IPS-15b (cell line): Measurements from ENCODE around the gene WDR33.

ENCODE experiments used
- H3K27me3 ChIP-seq: one replicate; pipeline ENCODE4 v1.6.1; 2013; ENCODE audit warnings: low read length; ENCODE audit not compliant: control insufficient read depth, insufficient read depth
- H3K36me3 ChIP-seq: one replicate; pipeline ENCODE4 v1.6.1; 2013; ENCODE audit warnings: low read length; ENCODE audit not compliant: control insufficient read depth, insufficient read depth
- H3K4me1 ChIP-seq: one replicate; pipeline ENCODE4 v1.6.1; 2013; ENCODE audit warnings: mild to moderate bottlenecking, low read length; ENCODE audit not compliant: control insufficient read depth, insufficient read depth
- H3K4me3 ChIP-seq: one replicate; pipeline ENCODE4 v1.5.1; 2013; ENCODE audit warnings: low read depth, low read length
- H3K9ac ChIP-seq: one replicate; pipeline ENCODE4 v1.6.1; 2013; ENCODE audit warnings: low read depth, mild to moderate bottlenecking, low read length
- H3K9me3 ChIP-seq: one replicate; pipeline ENCODE4 v1.6.1; 2013; ENCODE audit warnings: mild to moderate bottlenecking, low read length; ENCODE audit not compliant: control insufficient read depth, insufficient read depth

WDR33 gene

DNA sequence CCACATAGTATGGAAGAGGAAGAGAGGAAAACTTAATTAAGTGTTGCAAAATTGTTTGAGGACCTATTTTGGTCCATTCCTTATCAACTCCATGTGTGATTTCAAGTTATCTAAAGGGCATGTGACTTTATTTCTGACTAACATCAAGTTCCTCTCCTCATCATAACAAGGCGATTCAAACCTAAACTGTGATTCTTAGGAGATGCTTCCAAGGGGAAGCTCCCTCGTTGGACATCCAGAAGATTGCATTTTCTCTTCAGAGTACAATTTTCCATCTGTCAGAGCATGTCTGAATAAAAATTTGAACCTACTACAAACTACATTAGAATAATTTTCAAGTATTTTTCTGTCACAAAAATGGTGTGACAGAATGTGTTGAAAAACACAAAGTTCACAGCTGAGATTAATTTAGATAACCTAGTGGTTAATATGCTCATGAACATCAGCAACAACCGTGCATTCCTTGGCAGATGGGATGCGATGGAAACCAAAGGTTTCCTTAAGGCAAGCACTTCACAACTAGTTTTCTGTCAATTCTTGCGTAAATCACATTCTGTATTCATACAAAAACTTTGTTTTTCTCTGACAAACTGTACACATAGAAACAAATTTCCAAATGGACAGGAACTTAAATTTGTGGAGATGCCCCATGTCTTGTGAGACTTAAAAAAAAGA, 105.4 kb downstream of the WDR33 start:
- H3K9me3 ChIP-seq, result no peaks in the 10 kb centered on the region
- H3K36me3 ChIP-seq, result peaks cover 33% of the 10 kb centered on the region
- no peaks in the 10 kb centered on the region for H3K27me3 ChIP-seq
- no peak overlapping the region for H3K4me3 ChIP-seq
- peaks cover 7% of the 10 kb centered on the region for H3K4me1 ChIP-seq
- no peak overlapping the region for H3K9ac ChIP-seq

DNA sequence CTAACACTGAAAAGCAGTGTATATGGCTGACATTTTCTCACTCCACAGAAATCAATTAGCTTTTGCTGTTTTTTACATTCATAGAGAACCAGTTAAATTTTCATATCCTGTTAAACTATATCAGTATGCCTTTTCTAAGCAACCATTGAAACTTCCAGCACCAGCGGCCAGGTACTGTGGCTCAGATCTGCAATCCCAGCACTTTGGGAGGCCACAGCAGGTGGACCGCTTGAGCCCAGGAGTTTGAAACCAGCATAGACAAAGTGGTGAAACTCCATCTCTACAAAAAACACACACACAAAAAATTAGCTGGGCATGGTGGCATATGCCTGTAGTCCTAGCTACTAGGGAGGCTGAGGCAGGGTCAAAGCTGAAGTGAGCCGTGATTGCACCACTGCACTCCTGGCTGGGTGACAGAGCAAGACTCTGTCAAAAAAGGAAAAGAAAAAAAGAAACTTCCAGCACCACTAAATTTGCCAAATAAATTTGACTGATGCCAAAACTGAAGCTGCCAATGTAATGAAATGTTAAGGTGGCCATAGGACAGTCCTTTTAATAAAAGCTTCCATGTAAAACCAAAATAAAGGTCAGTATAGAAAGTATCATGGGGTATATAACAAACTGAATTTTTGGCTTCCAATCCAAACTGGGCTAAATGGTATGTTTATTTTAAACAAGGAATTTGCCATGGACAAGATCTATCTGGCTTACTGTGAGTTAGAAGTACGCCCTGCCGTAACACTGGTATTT, 106.2 kb downstream of the WDR33 start:
- no peaks in the 10 kb centered on the region for H3K9me3 ChIP-seq
- H3K36me3 ChIP-seq, result peaks cover 30% of the 10 kb centered on the region
- H3K4me3 ChIP-seq, result no peak overlapping the region
- H3K4me1 ChIP-seq, result peaks cover 7% of the 10 kb centered on the region
- no peak overlapping the region for H3K9ac ChIP-seq
- no peaks in the 10 kb centered on the region for H3K27me3 ChIP-seq

DNA sequence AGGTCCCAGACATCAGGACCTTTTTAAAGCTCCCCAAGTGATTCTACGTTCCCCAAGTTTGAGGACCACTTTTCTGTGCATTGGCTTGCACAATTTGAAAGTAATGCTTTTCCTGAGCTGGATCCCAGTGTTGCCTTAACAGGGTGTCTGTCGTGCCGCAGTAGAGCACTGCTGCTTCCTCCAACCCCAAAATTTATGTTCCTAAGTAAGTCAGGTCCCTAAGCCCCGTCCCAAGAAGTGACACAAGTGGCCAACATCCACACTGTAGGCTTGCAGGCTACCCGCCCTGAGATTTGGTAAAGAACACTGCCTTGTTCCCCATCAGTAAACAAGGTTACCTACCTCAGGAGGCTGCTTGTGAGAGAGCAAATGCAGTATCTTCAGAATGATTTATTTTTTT, 107.7 kb downstream of the WDR33 start:
- H3K4me3 ChIP-seq, result no peak overlapping the region
- H3K9ac ChIP-seq, result no peak overlapping the region
- peaks cover 23% of the 10 kb centered on the region for H3K36me3 ChIP-seq

DNA sequence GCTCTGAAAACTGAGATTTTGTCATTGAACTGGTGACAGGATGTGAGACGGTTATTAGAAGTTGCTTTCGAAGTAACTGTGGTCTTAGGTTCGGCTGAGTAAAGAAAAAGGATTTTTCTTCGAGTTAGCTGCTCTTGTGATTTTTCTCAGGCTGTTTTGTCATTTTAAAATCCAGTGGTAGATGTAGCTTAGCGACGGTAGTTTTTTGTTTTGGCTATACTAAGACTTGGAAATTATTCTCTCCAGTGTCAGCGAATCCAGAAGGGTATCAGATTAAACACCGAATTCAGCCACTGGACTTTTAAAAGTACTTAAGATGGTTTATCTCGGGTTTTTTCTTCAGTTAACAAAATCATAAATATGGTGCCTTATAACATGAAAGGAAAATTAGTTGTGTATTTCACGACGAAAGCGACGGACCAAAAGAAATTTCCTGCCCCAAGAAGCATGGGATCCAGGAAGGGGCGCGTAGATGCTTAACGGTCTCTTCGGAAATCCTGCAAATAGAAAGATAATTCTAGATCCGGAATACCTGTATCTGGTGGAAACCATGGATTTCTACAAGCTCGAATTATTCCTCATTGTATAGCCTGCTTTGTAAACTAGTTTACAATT, 108.5 kb downstream of the WDR33 start:
- Histone ChIP-seq H3K4me1 (peaks cover 12% of the 10 kb centered on the region), H3K27me3 (peaks cover 3% of the 10 kb centered on the region), H3K36me3 (peaks cover 17% of the 10 kb centered on the region), H3K9me3 (no peaks in the 10 kb centered on the region), H3K9ac (peak overlapping the region; percentile 79), H3K4me3 (peak overlapping the region; percentile 91)

More for the DNA sequence above, 107.7 kb downstream of the WDR33 start:
- H3K4me1 ChIP-seq, result peaks cover 12% of the 10 kb centered on the region
- H3K27me3 ChIP-seq, result peaks cover 3% of the 10 kb centered on the region
- H3K9me3 ChIP-seq, result no peaks in the 10 kb centered on the region

DNA sequence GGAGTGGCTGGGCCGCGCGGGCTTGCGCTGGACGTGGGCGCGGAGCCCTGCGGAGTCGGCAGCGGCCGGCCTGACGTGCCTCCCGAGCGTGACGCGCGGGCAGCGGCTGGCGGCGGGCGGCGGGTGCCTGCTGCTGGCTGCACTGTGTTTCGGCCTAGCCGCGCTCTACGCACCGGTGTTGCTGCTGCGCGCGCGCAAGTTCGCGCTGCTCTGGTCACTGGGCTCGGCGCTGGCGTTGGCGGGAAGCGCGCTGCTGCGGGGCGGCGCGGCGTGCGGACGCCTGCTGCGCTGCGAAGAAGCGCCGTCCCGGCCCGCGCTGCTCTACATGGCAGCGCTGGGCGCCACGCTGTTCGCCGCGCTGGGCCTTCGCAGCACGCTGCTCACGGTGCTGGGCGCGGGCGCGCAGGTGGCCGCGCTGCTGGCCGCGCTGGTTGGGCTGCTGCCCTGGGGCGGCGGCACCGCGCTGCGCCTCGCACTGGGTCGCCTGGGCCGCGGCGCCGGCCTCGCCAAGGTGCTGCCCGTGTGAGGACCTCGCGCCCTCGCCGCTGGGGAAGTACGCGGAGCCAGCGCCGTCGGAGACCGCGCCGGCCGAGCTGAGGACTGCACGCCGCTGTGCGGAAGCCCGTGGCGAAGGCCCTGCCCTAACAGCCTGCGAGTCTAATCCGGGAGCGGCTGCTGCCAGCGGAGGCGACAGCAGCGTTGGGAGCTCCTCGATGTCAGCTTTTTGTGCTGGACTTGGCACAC, 109.1 kb downstream of the WDR33 start:
- peak overlapping the region; percentile 79 for H3K9ac ChIP-seq
- peaks cover 12% of the 10 kb centered on the region for H3K4me1 ChIP-seq
- no peaks in the 10 kb centered on the region for H3K9me3 ChIP-seq
- peak overlapping the region; percentile 91 for H3K4me3 ChIP-seq
- H3K36me3 ChIP-seq, result peaks cover 17% of the 10 kb centered on the region
- peaks cover 3% of the 10 kb centered on the region for H3K27me3 ChIP-seq

DNA sequence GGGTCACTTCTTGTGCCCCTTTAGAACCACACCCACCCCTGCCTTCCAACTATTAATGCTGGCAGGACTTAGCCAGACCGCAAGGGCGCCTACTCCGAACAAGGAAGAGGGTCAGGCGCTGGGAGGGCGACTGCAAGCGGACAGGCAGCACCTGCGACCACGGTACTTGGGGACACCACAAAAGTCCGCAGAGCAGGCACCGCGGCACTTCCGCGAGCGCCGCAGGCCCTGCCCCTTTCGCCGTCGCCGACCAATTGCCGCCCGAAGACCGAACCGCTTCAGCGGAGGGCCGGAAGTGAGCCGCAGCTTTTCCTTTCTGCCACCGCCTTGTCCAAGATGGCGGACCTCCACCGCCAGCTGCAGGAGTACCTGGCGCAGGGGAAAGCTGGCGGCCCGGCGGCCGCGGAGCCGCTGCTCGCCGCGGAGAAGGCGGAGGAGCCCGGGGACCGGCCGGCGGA, 109.7 kb downstream of the WDR33 start, which contains the start of gene SFT2D3:
SFT2D3 (plus strand) TSS at position 305 of the 458 bp plus-strand sequence; CDS start at position 337, 32 bp downstream.
- H3K27me3 ChIP-seq, result peaks cover 3% of the 10 kb centered on the region
- peaks cover 12% of the 10 kb centered on the region for H3K4me1 ChIP-seq
- no peaks in the 10 kb centered on the region for H3K9me3 ChIP-seq
- H3K36me3 ChIP-seq, result peaks cover 12% of the 10 kb centered on the region
- peak within 1 kb of the TSS; percentile 91 for H3K4me3 ChIP-seq
- peak within 1 kb of the TSS; percentile 90 for H3K9ac ChIP-seq

DNA sequence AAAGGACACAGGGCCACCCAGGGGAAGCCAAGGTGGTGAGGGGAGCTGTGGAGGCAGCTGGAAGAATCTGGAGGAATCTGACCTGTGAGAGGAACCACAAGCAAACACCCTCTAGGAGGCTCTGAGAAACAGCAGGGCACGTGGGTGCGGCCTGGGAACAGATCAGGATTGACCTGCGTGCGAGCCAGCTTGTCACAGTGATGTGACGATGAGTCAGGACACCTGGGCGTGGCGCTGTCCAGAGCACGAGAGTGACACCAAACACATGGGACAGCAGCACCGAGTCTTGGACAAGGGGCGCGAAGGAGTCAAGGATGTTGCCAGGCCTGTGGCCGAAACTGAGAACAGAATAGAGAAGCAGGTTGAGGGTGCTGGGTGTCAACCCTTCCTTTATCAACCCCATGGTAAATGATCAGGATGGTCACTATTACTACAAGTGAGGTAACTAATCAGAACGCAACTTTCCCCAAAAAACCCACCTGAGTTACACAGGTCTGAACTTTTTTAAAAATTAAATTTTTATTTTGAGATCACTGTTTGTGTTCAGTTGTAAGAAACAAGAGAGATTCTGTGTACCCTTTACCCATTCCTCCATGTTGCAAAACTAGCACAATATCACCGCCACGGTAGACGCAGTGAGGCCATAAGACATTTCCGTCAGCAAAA, 110.3 kb downstream of the WDR33 start:
- H3K9ac ChIP-seq, result peak overlapping the region; percentile 90

DNA sequence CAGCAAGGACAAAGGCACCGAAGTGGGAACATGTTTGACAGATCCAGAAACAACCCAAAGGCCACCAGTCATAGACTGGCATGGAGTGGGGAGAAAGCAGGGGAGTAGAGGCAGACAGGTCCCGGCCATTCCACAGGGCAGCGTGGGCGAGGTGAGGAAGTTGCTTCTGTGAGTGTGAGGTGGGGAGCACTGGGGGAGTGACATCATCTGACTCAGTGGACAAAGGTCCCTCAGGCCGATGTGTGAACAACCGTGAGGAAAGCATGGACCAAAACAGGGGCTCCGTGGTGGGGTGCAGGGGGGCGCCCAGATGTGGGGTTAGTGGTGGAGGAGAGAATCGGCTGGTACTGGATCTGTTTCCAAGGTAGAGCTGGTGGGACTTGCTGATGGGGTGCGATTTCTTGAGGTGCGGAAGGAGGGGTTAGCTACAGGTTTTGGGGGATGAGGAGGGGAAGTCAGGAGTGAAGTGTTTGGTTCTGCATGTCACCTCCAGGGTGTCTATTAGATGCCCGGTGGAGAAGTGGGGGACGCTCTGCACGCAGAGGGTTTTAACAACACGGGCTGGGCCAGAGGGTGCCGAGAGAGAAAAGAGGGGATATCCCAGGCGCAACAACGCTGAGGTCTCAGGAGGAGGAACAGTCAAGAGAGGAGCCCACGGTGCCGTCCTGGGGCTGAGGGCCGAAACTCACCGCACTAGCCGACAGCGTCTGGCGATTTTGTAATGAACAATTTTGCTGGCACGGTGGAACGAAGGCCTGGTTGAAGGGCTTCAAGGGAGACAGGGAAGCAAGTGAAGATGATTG, 112.2 kb downstream of the WDR33 start:
- Histone ChIP-seq H3K4me1 (peaks cover 12% of the 10 kb centered on the region), H3K36me3 (peaks cover 6% of the 10 kb centered on the region), H3K9ac (no peak overlapping the region), H3K27me3 (peaks cover 3% of the 10 kb centered on the region), H3K4me3 (no peak overlapping the region), H3K9me3 (no peaks in the 10 kb centered on the region)

More for the DNA sequence above, 110.3 kb downstream of the WDR33 start:
- Histone ChIP-seq H3K27me3 (peaks cover 3% of the 10 kb centered on the region), H3K4me3 (peak overlapping the region; percentile 91), H3K4me1 (peaks cover 12% of the 10 kb centered on the region), H3K9me3 (no peaks in the 10 kb centered on the region), H3K36me3 (peaks cover 11% of the 10 kb centered on the region)

DNA sequence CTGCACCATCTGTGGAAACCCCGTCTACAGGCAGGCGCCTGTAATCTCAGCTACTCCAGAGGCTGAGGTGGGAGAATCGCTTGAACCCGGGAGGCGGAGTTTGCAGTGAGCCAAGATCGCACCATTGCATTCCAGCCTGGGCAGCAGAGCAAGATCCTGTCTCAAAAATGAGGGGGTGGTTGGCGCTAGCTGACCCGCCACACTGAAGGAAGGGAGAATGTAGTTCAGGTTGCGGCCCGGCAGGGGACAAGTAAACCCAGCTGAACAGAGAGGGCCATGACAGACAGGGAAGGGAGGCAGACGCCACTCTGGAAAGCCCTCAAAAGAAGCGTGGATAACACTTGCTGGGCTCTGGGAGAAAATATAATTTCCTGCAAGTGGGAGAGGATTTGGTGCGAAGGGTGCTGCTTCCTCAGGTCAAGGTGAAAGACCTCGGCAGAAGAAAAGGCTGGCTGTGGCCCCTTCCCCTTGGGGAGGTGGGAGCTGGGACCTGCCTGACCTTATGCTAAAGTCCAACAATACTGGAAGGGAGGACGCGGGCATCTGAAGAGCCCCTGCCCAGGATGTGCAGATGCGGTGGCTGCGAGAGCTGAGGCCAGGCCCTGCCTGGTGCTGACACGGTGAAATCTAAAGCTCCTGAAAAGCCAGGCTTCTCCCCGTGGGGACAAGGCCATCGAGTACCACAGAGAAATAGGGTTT, 113.3 kb downstream of the WDR33 start:
- Histone ChIP-seq H3K27me3 (peaks cover 3% of the 10 kb centered on the region), H3K36me3 (peaks cover 6% of the 10 kb centered on the region), H3K4me1 (peaks cover 5% of the 10 kb centered on the region), H3K9ac (no peak overlapping the region), H3K9me3 (no peaks in the 10 kb centered on the region), H3K4me3 (no peak overlapping the region)
